Testis (tissue), 2 donors: ENCODE measurements around the gene ALPK3.

Source experiments
- POLR2A ChIP-seq: fragments of 450-650 bp; IDR thresholded peaks from one replicate; pipeline ENCODE4 v1.6.1; 2017; ENCODE audit warnings: antibody characterized with exemption, mild to moderate bottlenecking, moderate library complexity
- TF ChIP-seq, protein P1 (sequence below), 3 experiments: fragments of 450-650 bp in 2 of 3; fragments of 200-600 bp in 1 of 3; sonication (generic) in 1 of 3; IDR thresholded peaks; one replicate each; pipeline ENCODE4 v1.5.1; 2016 to 2019; ENCODE audit warnings: antibody characterized with exemption in 3 of 3, mild to moderate bottlenecking in 2 of 3, moderate library complexity in 1 of 3

DNA sequence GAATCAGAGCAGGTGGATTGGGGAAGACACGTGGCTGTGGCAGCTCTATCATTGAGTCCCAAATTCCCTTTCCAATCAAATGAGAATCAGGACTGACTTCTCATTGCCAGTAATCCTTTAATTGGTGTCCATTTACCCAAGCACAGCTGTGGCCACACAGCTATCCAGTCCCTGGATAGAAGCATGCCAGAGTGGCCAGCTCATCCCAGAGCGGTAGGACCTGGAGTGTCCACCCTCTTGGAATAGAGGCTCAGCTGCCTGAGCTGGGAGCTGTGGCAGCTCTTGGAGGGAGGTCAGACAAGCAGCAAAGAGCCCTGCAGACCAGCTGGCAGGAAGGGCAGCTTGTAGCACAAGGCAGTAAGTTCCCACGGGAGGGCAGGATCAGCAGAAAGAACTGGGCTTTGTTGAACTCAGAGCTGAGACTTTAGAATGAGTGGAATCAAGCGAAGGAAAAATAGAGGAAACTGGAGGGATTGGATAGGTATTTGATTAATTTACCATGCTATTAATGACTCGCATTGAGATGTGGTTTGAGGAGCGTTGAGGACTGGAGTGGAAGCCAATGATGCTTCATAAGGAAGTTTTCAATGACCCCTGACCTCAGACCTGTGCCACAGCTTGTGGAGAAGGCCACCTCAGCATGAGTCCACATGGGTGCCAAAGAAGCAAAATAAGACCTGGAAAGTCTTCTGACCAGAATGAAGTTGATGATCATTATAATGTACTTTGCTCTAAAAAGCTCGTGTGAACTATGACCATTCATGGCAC is 6.9 kb upstream of the ALPK3 start:
- TF ChIP-seq, protein P1, sequence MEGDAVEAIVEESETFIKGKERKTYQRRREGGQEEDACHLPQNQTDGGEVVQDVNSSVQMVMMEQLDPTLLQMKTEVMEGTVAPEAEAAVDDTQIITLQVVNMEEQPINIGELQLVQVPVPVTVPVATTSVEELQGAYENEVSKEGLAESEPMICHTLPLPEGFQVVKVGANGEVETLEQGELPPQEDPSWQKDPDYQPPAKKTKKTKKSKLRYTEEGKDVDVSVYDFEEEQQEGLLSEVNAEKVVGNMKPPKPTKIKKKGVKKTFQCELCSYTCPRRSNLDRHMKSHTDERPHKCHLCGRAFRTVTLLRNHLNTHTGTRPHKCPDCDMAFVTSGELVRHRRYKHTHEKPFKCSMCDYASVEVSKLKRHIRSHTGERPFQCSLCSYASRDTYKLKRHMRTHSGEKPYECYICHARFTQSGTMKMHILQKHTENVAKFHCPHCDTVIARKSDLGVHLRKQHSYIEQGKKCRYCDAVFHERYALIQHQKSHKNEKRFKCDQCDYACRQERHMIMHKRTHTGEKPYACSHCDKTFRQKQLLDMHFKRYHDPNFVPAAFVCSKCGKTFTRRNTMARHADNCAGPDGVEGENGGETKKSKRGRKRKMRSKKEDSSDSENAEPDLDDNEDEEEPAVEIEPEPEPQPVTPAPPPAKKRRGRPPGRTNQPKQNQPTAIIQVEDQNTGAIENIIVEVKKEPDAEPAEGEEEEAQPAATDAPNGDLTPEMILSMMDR (IDR thresholded peaks at IDR 0.05), result no peak
- no peak for TF ChIP-seq POLR2A
